Right lobe of liver (tissue), 6 donors: ENCODE data around the gene EIF4G1. TPM values are rescaled to one million over a fixed set of nuclear protein-coding genes. Genes with fewer than 3 reads are reported as not detected.

Source experiments
- ATAC-seq, 4 donors: fragments of 200-7000 bp; cut with Tn5 transposase; one replicate each; pipeline ENCODE4 v1.9.1; 2020; ENCODE audit warnings: mild to moderate bottlenecking in 4 of 4, moderate library complexity in 4 of 4
- DNase-seq, 3 donors: peaks; one replicate each; pipeline ENCODE4 v3.0.0-alpha.2; 2020
- H3K27ac ChIP-seq, 3 donors: fragments of 200-600 bp; one replicate each; pipeline ENCODE4 v1.8.0; 2022
- H3K27me3 ChIP-seq, 2 donors: fragments of 200-600 bp; one replicate each; pipeline ENCODE4 v1.8.0; 2022
- H3K36me3 ChIP-seq, 4 donors: fragments of 200-600 bp; sonication (generic) in 1 of 4; one replicate each; pipeline versions ENCODE4 v1.5.1 to v1.8.0; 2017 to 2022; ENCODE audit warnings: control low read depth in 1 of 4
- H3K4me1 ChIP-seq, 4 donors: fragments of 200-600 bp; sonication (generic) in 1 of 4; one replicate each; pipeline versions ENCODE4 v1.5.1 to v1.8.0; 2017 to 2022; ENCODE audit warnings: control low read depth in 1 of 4
- H3K4me3 ChIP-seq, 3 donors: fragments of 200-600 bp; one replicate each; pipeline ENCODE4 v1.8.0; 2022
- H3K9me3 ChIP-seq, 4 donors: fragments of 200-600 bp; sonication (generic) in 1 of 4; one replicate each; pipeline versions ENCODE4 v1.5.1 to v1.8.0; 2017 to 2022; ENCODE audit warnings: control low read depth in 1 of 4
- POLR2A ChIP-seq: fragments of 450-650 bp; IDR thresholded peaks from one replicate; pipeline ENCODE4 v1.6.1; 2017; ENCODE audit warnings: antibody characterized with exemption, mild to moderate bottlenecking
- WGBS: methylation state at CpG from one replicate; pipeline ENCODE4 v1.1.6; 2018; ENCODE audit warnings: low coverage, low lambda C conversion rate; ENCODE audit not compliant: insufficient coverage; ENCODE audit errors: missing lambda C conversion rate; 5-methylcytosine and 5-hydroxymethylcytosine counted together
- intact Hi-C, 2 donors: fragments of 100-400 bp; cut with DNase I; formaldehyde crosslinking; loops; one replicate each; pipeline versions ENCODE4 v1.11.2 to v1.14.1; 2022
- small RNA-seq, 2 experiments: library from RNA; depleted of rRNA; stranded (forward); fragments of <200 nt; gene quantifications; one replicate each; pipeline ENCODE3, GENCODE V24; 2016
- total RNA-seq, 6 experiments: library from RNA; depleted of rRNA in 2 of 6; stranded (reverse); fragments of >200 nt in 2 of 6; fragmentation: NEBNext Ultra II Directional in 3 of 6; extraction: Animal tissue kit (Norgen Biotek cat#: 25700) in 3 of 6; gene quantifications; one replicate each; pipeline versions ENCODE4 v1.1.0 to v1.2.4, GENCODE V29; 2016 to 2023
- TF ChIP-seq, protein P1 (sequence below), 4 donors: fragments of 200-600 bp in 3 of 4; fragments of 450-650 bp in 1 of 4; IDR thresholded peaks; one replicate each; pipeline versions ENCODE4 v1.5.1 to v1.8.0; 2016 to 2022; ENCODE audit warnings: antibody characterized with exemption in 4 of 4, mild to moderate bottlenecking in 2 of 4
- donor health status: DM: no; HTN: yes; CAD: no.
- donor health status: DM: no; HTN: no; CAD: no.
- donor health status: DM: no; HTN: no; CAD: no.
- donor health status: DM: no; HTN: yes; CAD: no.
- donor health status: DM: no; HTN: yes; CAD: no.

EIF4G1 gene
- total RNA-seq, 6 experiments from 2014 or later: 262 to 368 (median 291) TPM

DNA sequence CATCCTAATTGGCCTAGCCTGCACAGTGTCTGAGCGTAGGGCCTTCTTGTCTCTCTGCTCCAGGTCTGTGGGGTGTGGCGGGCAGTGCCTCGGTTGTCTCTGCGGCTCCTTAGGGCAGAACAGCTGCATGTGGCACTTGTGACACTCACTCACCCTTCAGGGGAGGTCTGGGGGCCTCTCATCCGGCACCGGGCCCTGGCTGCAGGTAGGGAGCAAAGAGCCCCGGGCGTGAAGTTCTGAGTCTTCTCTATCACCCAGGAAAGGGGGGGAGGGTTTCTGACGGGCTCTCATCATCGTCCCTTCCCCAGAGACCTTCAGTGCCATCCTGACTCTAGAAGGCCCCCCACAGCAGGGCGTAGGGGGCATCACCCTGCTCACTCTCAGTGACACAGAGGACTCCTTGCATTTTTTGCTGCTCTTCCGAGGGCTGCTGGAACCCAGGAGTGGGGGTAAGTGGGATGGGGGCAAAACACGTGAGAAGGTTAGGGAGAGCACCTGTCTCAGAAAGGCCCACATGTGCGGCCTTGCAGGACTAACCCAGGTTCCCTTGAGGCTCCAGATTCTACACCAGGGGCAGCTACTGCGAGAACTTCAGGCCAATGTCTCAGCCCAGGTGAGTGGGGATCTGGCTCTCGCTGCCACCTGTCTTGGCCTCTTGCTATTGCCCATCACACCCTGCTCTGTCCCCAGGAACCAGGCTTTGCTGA, 68.1 kb downstream of the EIF4G1 start:
- no peak for ATAC-seq
- H3K27ac ChIP-seq: no peak overlapping the region
- H3K4me3 ChIP-seq: no peak overlapping the region
- no peak for TF ChIP-seq POLR2A
- TF ChIP-seq, protein P1, sequence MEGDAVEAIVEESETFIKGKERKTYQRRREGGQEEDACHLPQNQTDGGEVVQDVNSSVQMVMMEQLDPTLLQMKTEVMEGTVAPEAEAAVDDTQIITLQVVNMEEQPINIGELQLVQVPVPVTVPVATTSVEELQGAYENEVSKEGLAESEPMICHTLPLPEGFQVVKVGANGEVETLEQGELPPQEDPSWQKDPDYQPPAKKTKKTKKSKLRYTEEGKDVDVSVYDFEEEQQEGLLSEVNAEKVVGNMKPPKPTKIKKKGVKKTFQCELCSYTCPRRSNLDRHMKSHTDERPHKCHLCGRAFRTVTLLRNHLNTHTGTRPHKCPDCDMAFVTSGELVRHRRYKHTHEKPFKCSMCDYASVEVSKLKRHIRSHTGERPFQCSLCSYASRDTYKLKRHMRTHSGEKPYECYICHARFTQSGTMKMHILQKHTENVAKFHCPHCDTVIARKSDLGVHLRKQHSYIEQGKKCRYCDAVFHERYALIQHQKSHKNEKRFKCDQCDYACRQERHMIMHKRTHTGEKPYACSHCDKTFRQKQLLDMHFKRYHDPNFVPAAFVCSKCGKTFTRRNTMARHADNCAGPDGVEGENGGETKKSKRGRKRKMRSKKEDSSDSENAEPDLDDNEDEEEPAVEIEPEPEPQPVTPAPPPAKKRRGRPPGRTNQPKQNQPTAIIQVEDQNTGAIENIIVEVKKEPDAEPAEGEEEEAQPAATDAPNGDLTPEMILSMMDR (IDR thresholded peaks at IDR 0.05): no peak
- intact Hi-C loops: no loop called here
- H3K27me3 ChIP-seq: no peaks in the 10 kb centered on the region
- H3K9me3 ChIP-seq: no peaks in the 10 kb centered on the region
- peaks cover 0 to 21% (median 3%) of the 10 kb centered on the region in 4 donors for H3K36me3 ChIP-seq
- DNase-seq: no peak
- H3K4me1 ChIP-seq: peaks cover 0 to 8% (median 0%) of the 10 kb centered on the region in 4 donors
- WGBS: 98% methylated on average over 5 of the region's 16 CpGs

DNA sequence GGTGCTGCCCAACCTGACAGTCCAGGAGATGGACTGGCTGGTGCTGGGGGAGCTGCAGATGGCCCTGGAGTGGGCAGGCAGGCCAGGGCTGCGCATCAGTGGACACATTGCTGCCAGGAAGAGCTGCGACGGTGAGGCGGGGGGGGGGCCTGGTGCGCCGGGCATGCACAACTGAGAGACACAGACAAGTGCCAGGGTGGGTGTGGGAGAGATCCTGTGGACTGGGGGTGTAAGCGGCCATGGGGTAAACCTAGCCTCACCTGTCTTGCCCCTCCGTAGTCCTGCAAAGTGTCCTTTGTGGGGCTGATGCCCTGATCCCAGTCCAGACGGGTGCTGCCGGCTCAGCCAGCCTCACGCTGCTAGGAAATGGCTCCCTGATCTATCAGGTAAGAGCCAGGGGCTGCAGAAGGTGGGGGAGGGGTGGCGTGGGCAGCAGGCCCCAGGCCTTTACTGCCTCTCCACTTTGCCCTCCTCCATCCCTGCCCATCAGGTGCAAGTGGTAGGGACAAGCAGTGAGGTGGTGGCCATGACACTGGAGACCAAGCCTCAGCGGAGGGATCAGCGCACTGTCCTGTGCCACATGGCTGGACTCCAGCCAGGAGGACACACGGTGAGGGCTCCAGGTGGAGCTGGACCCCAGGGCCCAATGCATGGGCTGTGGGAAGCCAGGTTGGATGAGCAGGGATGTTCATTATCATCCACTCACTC, 68.8 kb downstream of the EIF4G1 start:
- H3K27me3 ChIP-seq: no peaks in the 10 kb centered on the region
- intact Hi-C loops: no loop called here
- TF ChIP-seq, protein P1 (IDR thresholded peaks at IDR 0.05): no peak
- TF ChIP-seq POLR2A: no peak
- 86% methylated on average over 1 of the region's 15 CpGs for WGBS
- no peak overlapping the region for H3K27ac ChIP-seq
- H3K9me3 ChIP-seq: no peaks in the 10 kb centered on the region
- H3K4me3 ChIP-seq: no peak overlapping the region
- peaks cover 0 to 8% (median 0%) of the 10 kb centered on the region in 4 donors for H3K4me1 ChIP-seq
- ATAC-seq (no peak), DNase-seq (peak in 1 of 3 donors; percentile 45)
- H3K36me3 ChIP-seq: peaks cover 0 to 25% (median 3%) of the 10 kb centered on the region in 4 donors

DNA sequence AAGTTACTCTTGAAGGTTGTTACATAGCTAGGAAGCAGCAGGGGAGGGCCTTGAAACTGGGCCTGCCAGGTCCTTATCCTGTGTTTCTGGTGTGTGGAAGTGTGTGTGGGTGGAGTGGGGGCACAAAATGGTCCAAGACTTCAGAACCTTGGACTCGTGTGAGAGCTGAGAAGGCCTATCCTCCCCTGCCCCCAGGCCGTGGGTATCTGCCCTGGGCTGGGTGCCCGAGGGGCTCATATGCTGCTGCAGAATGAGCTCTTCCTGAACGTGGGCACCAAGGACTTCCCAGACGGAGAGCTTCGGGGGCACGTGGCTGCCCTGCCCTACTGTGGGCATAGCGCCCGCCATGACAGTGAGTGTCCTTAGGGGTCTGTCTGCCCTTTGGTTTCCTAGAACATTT, 69.9 kb downstream of the EIF4G1 start:
- H3K9me3 ChIP-seq: no peaks in the 10 kb centered on the region
- H3K4me1 ChIP-seq: peaks cover 0 to 8% (median 0%) of the 10 kb centered on the region in 4 donors
- no peak overlapping the region for H3K4me3 ChIP-seq
- TF ChIP-seq POLR2A: no peak
- TF ChIP-seq, protein P1 (IDR thresholded peaks at IDR 0.05): no peak
- no peaks in the 10 kb centered on the region for H3K27me3 ChIP-seq
- H3K27ac ChIP-seq: no peak overlapping the region
- WGBS: no CpG with 5 or more reads among the region's 9 CpGs
- intact Hi-C loops: no loop called here
- DNase-seq (peak in 1 of 3 donors; percentile 40), ATAC-seq (no peak)
- peaks cover 0 to 25% (median 3%) of the 10 kb centered on the region in 4 donors for H3K36me3 ChIP-seq

Small RNAs within 50 kb of the gene (small RNA-seq; reads per million reads assigned to genes)
- 2,659 to 3,129 reads per million in 2 experiments for gene SNORD66

Other genes starting within 250 kb of the EIF4G1 start
- gene HTR3E, start 217.5 kb upstream of the EIF4G1 start, total RNA-seq: not detected
- gene EIF2B5, start 179.2 kb upstream of the EIF4G1 start, total RNA-seq: 10 to 100 TPM; 16.7 to 25.6 (median 20.5) TPM
- 10 to 100 TPM; 18.9 to 28.1 (median 21.8) TPM for gene DVL3, start 159.2 kb upstream of the EIF4G1 start, total RNA-seq
- 100 to 1,000 TPM in 4 of 6 experiments, 10 to 100 TPM in 2; 87.4 to 119 (median 105) TPM for gene AP2M1, start 139.8 kb upstream of the EIF4G1 start, total RNA-seq
- gene ABCF3, start 128.4 kb upstream of the EIF4G1 start, total RNA-seq: 10 to 100 TPM; 33.7 to 40.6 (median 38.5) TPM
- under 1 TPM in 3 of 6 experiments, not detected in 3; 0.21 to 0.59 (median 0.25) TPM for gene VWA5B2, start 85.0 kb upstream of the EIF4G1 start, total RNA-seq
- gene ALG3, start 65.6 kb upstream of the EIF4G1 start, total RNA-seq: 100 to 1,000 TPM in 2 of 6 experiments, 10 to 100 TPM in 4; 29.3 to 130 (median 35.5) TPM
- gene EEF1AKMT4, start 64.9 kb upstream of the EIF4G1 start, total RNA-seq: 10 to 100 TPM in 2 of 6 experiments, 1 to 10 TPM in 4; 4.9 to 19.4 (median 7.1) TPM
- gene CAMK2N2, start 53.1 kb upstream of the EIF4G1 start, total RNA-seq: under 1 TPM in 3 of 6 experiments, not detected in 3; 0.21 to 0.42 (median 0.24) TPM
- gene ECE2, start 38.6 kb upstream of the EIF4G1 start, total RNA-seq: not detected
- 100 to 1,000 TPM in 3 of 6 experiments, 10 to 100 TPM in 3; 85.5 to 153 (median 103) TPM for gene PSMD2, start 15.4 kb upstream of the EIF4G1 start, total RNA-seq
- gene FAM131A, start 23.0 kb downstream of the EIF4G1 start, total RNA-seq: 1 to 10 TPM; 2.4 to 6.5 (median 3.1) TPM
- 1 to 10 TPM; 1.8 to 2.9 (median 2.5) TPM for gene CLCN2, start 47.0 kb downstream of the EIF4G1 start, total RNA-seq
- 10 to 100 TPM; 27.4 to 65.7 (median 35.3) TPM for gene POLR2H, start 47.1 kb downstream of the EIF4G1 start, total RNA-seq
- 10 to 100 TPM in 3 of 6 experiments, 1 to 10 TPM in 3; 8.2 to 12.1 (median 10.5) TPM for gene THPO, start 63.6 kb downstream of the EIF4G1 start, total RNA-seq
- 10 to 100 TPM; 19.5 to 97.2 (median 64.8) TPM for gene CHRD, start 65.4 kb downstream of the EIF4G1 start, total RNA-seq
- gene EPHB3, start 247.2 kb downstream of the EIF4G1 start, total RNA-seq: under 1 TPM; 0.12 to 0.71 (median 0.37) TPM